Measurements from ENCODE around the gene KRTAP5-3.
"Not testable (repeated sequence)": the region's sequence is repeated elsewhere in the genome, so short reads cannot be mapped to it uniquely, and the experiment has no call there.

The KRTAP5-3 gene, protein sequence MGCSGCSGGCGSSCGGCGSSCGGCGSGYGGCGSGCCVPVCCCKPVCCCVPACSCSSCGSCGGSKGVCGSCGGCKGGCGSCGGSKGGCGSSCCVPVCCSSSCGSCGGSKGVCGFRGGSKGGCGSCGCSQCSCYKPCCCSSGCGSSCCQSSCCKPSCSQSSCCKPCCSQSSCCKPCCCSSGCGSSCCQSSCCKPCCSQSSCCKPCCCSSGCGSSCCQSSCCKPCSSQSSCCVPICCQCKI

DNA sequence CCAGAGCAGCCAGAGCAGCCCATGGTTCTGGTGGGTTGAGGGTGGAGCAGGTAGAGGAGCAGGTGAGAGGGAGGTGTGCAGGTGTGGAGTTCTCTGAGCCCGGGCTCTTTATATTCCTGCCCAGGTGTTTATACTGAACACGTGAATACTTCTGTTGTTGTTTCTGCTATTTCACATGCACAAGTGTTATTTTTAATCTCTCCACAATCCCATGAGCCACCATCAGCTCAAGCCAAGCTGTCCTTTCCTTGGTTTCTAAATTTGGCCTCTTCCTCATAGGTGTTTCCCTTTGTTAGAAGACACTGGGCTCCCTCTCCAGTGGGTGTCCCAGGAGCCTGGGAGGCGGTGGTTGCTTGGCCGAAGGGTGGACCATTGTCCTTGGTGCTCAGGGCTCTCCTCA lies at the start of gene KRTAP5-3:
TSS of gene KRTAP5-3 (minus strand) at position 101 of the 400 bp plus-strand sequence. CDS start at position 23, 78 bp downstream.
- no peak for DNase-seq

DNA sequence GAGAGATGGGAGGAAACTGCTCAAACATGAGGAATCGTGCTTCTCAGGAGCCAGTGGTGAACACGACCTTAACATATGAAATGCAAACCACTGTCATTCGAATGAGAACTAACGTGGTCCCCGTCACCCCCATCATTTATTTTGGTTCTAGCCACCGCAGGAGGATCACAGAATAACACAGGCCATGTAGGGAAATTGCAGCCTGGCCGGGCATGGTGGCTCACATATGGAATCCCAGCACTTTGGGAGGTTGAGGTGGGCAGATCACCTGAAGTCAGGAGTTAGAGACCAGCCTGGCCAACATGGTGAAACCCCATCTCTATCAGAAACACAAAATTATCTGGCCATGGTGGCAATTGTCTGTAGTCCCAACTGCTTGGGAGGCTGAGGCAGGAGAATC lies 48.4 kb upstream of the KRTAP5-3 start:
- DNase-seq: no peak

DNA sequence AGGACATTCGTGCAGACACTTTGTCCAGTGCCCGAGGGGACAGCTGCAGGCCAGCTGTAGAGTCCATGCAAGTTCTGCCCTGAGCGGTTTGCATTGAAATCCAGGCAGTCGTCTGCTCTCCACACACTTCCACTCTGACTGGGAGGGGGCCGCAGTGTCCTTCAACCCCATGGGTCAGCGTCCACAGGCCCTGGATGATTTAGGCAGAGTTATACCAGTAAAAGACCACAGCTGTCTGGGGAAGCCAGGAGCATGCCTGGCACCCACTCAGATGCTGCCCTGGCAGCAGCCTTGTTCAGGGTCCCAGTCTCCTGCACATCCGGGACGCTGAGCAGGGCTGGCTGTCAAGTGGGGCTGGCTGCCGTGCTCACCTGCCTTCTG lies 47.8 kb upstream of the KRTAP5-3 start:
- DNase-seq: no peak

DNA sequence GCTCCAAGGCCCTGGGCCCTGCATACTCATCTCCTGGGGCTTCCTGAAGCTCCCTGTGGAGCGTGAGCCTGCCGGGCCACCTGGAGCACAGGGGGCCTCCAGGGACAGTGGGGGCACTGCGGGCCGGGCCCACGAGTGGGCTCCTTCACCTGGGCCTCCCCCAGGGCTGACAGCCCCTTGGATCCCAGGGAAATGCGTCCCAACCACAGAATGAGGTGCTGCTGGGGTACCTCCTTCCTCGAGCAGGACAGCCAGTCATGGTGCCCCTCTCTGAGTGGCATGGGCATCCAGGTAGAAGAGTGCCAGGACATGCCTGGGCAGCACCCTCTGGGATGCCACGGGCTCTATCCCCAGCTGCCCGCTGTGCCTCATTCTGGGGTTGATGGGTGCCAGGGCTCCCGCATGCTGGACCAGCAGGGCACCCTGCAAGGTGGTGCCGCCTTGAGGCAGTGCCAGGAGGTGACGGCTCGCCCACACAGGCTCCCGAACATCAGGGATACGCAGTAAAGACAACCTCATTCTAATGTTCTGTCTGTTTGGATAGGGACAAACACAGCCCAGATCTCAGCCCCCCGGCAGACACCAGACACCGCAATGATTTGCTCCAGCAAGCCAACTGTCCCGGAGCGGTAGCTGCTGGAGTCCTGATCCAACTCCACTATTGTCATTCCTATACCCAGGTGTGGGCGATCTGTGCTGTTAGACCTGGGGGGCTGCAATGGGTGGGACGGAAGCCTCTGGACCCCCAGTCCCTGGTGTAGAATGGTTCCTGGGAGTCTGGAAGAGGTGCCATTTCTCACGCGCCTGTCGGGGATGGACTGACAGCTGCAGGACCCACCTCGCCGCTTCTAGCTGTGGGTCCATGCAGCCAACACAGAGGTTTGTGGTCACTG lies 47.2 kb upstream of the KRTAP5-3 start:
- DNase-seq: no peak

DNA sequence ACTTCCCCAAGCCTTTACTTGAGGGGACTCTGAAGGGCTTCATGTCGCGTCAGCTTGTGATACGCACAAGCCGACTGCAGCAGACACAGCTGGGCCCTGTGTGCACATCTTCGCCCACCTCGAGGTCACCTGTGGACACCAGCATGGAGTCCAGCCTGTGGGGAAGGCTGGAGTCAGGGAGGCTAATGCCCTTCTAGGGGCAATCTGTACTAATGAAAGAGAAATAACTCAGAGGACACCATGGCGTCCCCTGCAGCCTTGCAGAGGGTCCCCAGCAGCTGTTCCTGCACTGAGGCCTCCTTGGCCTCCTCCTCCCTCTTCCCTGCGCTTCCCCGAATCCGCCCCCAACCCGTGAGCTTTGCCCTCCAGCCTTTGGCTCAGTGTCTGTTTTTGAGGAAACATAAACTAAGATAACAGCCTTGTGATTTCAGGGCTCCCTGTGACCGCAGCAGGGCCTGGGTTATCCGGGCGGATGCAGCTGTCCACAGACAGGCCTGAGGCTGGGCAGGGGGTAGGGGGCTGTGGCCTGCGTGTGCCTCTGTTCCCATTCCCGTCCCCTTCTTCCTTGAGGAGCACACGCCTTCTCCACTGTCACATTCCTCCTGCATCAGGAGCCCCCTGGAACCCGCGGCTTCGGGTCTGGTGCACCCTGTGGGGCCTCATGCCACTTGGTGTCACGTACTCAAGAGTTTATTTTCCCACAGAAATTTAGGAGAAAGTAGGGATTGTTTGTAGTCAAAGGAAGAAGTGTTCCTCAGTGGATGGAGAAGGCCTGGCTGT lies 46.3 kb upstream of the KRTAP5-3 start:
- no peak for DNase-seq

DNA sequence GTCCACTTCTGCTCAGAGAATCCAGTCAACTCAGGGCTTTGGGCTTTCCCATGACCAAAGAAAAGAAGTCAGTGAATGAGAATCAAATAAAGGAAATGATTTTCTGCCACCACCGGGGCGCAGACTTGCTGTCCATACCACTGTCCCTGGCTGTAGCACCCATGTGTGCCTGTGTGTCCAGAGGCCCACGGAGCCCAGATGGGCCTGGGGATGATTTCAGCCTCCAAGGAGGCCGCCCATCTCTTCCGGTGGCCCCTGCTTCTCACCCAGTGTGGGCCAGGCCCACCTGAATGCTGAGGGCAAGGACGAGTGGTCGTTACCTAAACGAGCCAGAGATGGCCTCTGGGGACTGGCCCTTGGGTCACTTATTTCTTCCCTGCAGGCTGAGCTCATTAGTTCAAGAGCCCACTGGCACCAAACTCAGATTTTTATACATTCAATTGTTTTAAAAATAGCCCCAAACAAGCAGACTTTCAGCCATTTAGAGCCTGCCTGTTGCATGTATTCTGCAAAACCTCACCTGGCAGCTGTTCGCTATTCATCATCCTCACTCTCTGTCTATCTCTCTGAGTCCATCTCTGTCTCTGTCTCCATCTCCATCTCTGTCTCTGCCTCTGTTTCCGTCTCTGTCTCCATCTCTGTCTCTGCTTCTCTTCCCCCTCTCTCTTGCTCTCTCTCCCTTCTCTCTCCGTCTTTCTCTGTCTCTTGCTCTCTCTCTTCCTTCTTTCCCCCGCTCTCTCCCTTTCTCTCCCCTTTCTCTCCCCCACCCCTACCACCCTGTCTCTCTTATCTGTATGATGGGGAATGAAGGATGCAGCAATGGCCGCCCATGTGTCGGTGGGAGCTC lies 45.5 kb upstream of the KRTAP5-3 start:
- DNase-seq: no peak

DNA sequence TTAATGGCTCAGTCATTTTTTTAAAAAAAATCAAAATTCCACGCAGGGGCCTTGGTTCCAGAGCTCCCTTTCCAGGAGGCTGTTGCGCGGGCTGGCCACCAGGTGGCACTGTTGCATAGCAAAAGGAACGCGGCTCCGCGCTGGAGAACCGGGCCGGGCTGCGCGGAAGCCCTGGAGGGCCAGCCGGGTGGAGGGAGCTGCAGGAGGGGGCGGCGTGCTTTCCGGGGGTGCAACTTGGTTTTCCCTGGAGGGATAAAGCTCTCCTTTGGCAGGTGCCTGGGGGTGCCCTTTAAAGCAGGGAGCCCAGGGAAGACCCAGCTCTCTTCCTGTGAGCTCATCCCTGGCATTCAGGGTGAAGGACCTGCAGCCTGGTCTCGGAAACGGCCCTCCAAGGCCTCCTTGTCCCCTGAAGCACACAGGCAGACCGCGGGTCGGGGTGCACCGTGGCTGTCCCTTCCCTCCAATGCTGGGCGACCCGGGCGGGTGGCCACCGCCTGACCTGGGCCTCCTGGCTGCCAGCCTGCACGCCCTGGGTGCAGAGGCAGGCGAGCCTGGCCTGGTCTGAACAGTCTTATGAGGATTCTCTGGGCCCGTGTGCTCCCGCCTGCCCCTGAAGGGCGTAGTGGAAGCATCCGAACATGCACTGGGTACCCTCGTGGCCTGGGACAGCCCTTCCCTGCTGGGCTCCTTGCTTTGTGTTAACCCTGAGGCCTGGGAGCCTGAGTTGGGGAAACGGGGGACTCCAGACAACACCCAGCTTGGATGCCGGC lies 44.7 kb upstream of the KRTAP5-3 start:
- DNase-seq: no peak

DNA sequence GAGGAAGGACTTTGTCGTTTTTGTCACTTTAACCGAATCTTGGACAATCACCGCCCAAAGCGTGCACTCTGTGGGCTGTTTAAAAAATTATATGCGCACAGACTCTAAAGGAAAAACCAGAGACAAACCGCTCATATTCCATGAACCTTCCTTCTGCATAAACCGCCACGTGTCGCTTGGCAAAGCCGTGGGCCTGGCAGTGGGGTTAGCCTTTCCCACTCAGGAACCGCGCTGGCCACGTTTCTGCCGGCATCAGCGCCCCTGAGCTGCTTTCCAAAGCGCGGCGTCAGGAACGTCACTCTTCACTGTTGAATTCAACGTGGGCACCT lies 44.1 kb upstream of the KRTAP5-3 start:
- DNase-seq: no peak

DNA sequence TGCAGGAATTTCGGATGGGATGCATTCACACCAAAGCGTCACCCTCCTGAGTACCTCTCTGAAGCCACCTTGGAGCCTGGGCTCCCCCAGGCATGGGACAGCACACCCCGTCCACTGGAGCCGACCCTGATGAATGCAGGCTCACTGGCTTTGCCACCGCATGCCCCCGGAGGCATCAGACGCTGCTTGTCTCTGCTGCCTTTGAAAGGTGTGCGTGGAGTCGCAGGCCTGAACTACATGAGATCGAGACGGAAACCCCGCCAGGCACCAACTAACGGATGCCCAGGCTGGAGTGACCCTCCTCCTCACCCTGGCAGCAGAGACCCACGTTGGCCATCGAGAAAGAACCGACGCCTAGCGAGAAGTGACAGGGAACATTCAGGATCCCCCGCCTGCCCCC lies 43.8 kb upstream of the KRTAP5-3 start:
- DNase-seq: no peak

DNA sequence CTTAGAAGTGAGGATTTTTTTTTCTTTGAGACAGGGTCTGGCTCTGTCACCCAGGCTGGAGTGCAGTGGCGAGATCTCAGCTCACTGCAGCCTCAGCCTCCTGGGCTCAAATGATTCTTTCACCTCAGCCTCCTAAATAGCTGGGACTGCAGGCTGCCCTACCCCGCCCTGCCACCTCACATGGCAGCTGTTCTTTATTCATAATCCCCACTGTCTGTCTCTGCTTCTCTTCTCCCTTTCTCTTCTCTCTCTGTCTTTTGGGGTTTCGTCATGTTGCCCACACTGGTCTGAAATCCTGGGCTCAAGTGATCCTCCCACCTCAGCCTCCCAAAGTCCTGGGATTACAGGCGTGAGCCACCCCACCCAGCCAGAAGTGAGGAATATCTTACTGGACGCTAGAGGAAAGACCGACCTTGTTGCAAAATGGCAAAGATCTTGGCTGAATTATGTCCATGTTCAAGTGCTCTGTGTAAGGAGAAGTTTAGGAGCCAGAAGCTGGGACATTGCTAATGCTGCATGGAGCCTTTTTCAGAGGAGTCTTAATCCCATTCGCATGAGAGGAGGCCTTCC lies 43.2 kb upstream of the KRTAP5-3 start:
- no peak for DNase-seq

DNA sequence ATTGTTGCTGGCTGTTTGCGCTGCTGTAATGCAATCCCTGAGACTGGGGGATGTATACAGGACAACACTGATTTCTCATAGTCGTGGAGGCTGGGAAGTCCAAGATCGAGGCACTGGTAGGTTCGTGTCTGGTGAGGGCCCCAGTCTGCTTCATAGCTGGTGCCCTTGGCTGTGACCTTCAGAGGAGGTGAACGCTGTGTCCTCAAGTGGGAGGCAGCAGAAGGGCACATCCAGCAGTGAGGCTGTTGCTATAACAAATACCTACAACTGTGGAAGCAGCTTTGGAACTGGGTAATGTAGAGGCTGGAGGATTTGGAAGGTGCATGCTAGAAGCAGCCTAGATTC lies 42.6 kb upstream of the KRTAP5-3 start:
- DNase-seq: no peak

DNA sequence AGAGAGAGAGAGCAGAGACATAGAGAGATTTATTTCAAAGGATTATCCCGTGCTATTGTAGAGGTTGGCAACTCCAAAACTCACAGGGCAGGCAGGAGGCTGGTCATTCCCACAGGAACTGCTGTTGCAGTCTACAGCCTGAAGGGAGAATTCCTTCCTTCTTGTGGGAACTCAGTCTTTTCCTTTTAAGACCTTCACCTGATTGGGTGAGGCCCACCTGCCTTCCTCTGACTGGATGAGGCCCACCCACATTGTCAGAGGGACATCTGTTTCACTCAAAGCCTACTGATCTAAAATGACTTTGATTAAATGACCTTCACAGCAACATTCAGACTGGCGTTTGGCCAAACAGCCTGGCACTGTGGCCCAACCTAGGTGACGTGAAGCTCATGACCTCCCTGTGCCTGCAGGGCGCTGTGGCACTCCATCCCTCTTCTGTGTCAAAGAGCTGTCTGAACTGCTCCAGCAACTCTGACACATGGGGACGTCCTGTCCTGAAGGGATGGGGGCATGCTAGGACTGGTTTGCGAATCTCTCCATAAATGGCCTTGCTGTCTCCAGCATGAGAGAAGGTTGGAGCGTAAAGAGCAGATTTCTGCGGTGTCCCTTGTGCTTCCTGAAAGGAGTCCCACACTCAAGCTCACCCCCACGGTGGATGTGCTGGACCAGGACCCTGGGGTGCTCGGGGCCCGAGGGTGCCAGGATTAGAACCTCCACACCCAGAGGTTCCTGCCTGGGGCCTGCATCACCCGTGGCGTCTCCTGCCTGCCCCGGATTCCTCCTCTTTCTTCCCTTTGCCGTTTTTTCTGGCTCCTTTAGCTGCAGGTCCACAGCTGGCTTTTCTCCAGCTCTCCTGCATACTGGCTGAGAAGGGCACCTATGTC lies 42.0 kb upstream of the KRTAP5-3 start:
- no peak for DNase-seq

DNA sequence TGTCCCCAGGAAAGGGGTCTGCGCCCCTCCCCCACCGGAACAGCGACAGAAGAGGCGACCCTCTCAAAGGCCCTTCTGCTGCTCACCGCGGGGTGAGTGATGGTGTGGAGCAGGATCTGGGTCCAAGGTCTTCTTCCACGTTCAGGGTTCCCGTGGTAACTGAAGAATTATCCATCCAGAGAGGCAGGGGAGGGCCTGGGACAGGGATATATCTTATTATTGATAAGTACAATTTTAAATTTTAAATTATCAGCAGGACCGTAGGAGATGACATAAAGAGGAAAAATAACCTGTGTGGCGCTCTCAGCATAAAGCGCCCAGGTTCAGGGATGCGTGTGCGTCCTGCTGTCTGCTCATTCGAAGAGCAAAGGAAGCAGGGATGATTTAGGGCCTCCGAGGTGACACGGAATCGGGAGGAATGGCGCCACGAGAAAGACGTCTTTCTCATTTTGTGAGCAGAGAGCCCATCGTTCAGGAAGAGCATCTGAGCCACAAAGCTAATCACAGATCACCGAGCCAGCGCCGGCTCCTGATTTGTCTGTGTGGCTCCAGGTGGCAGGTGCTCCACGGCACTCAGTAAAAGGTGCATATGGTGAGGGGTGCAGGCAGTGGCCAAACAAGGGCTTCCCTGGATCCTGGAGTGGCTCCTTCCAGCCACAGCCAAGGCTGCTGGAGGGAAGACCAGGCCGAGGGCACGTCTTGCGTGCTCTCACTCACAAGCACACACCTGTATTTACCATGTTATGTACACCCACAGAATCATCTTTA lies 40.6 kb upstream of the KRTAP5-3 start:
- no peak for DNase-seq

DNA sequence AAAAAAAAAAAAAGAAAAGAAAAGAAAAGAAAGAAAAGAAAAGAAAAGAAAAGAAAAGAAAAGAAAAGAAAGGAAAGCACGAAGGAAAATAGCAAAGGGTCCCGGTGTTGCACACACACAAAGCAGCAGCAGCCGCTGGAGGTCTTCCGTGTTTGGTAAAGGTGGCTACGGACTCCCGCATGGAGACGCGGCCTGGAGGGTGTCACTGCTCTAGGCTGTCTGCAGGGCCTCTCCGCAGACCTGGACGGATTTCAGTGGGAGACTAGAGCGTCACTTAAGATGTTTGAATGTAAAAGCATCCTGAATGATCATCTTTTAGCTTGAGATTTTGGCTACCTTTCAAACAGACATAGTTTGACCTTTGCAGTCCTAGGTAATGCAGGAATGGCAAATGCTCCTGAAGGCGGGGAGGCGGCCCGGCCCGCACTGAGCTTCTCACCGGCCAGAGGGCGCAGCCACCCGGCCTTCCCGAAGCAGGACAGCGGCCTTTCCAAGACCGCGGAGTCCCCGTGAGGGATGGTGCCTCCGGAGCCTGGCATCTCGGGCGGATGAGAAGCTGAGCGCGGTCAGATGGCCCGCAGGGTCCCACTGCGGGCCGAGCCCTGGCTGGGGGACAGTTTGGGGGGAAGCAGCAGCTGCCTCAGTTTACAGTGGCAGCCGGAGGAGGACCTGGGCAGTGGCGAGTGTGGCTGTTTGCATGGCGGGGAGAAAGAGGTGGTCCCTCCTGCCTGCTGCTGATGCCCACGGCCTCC lies 39.8 kb upstream of the KRTAP5-3 start:
- no peak for DNase-seq

DNA sequence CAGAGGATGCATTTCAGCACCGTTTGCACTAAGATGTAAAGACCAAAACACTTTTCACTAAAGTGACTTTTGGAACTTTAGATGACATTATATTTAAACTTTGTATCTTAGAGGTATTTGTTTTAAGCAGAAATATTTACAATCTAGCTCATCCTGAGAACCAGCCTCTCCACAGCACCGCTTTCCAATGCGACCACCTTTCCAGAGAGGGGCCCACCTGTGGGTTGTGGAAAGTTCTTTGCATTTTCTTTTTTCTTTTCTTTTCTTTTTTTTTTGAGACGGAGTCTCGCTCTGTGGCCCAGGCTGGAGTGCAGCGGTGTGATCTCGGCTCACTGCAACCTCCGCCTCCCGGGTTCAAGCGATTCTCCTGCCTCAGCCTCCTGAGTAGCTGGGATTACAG lies 38.3 kb upstream of the KRTAP5-3 start:
- not testable (repeated sequence) for DNase-seq

DNA sequence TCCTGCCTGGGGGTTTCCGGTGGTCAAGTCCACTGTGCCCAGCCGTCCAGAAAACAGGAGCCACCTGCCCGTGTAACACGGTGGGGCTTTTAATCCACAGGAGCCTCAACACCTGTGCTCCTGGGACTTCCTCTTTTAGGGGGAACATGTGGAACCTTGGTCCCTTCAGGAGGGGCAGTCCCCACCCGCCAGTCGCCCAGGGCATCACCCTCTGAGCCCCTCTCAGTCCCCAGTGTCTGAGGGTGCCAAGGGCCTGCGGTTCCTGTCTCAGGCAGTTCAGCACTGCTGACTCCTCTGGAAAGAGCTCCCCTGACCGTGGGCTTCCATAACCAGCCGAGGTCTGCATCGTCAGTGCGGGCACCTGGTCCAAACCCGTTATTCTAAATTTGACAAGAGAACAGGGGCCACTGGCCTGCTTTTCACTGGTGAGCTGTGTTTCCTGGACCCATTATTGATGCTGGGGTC lies 37.1 kb upstream of the KRTAP5-3 start:
- no peak for DNase-seq

DNA sequence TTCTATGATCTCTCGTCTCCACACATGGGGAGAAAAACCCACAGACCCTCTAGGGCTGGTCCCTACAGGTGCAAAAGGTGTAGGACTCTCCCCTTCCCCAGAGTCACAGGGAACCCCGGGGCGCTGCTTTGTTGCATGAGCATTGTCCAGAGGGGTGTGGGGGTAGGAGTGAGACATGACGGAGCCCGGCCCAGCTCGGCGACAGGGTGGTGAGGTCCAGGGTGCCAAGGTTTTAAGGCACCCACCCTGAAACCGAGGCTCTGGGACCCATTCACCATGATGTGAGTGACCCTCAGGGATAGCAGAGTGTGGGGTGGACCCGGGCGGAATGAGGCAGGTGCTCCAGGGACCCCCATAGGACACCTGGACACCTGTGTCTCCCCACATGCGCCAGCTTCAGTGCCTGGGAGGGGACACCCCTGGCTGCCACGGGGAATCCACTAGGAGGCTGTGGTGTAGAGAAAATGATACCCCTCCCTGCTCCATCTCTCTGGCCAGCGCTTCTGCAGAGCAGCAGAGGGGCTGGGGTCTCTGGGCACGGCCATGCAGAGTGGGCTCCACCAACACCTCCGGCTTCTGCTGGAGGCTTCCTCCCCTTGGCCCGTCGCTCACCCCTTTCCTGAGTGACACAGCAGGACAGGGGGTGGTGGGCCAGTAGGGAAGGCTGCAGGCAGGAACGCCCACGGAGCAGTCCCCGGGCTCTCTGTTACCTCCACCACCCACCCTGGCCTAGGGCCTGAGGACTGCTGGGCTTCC lies 36.5 kb upstream of the KRTAP5-3 start:
- DNase-seq: no peak

DNA sequence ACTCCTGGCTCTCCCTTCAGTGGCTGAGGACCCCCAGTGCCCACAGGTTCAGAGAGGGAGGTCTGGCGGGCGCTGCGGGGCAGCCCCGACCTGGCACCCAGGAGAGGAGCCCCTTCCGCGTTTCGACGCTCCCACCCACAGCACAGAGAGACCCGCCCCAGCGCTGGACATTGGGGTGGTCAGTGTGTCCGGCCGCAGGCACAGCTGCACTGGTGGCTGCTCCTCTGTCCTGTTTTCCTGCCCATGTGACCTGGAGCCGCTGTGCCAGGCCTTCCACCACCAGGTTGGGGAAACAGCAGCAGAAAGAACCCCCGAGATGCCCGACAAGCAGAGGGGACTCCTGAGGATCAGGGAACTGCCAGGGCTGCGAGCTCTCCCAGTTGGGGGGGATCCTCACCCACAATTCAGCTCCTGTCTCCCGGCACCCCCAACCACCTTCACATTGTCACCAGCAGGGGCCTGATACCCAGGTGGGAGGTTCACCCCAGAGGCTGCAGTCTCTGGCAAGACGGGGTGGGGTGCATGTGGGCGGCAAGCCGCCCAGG lies 35.0 kb upstream of the KRTAP5-3 start:
- DNase-seq: no peak
